ENCODE data around the gene DGKI. TPM values are rescaled to one million over a fixed set of nuclear protein-coding genes. Genes with fewer than 3 reads are reported as not detected.

The DGKI gene
- total and polyA plus RNA-seq, 2 of the 13 experiments (the other 11 are each of a cell fraction or from before 2014, with no cell fraction given): 0.09 to 0.17 TPM

DNA sequence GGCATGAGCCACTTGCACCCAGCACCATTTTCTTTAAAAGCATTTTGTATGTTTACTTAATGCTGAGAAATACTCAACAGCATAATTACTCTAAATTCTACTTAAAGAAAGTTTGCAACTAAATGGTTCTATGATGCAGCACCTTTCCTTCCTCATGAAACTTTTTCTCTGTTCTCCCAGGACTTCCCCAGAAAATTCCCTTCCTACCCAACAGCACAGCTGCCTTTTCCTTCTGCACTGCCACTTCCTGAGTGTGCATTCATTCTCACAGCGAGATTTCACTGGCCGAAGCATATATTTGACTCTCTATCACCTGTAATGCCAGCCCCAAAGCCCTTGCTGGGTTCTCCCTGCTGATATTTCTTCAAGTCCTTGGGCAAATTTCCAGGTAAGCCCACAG is 41.5 kb upstream of the DGKI start:
- no TSS peak for BruUV-seq (replicated peaks)
- no peak for FAIRE-seq

More for the DNA sequence above, 41.5 kb upstream of the DGKI start:
- Histone ChIP-seq H3K4me3 (replicated peaks in 1 of 3; ENCODE audit: insufficient read depth in 1 of 3, low read depth in 2 of 3, low read length in 3 of 3) (no peak overlapping the region), H2AFZ (ENCODE audit: low read length) (no peak overlapping the region), H3K27ac (ENCODE audit: extremely low read length, insufficient read depth, low read length) (no peak overlapping the region), H3K4me2 (ENCODE audit: low read depth, low read length) (no peak overlapping the region), H3K4me1 (ENCODE audit: insufficient read depth, low read length) (peaks cover 33% of the 10 kb centered on the region), H3K9ac (ENCODE audit: insufficient read depth, low read depth, low read length) (no peak overlapping the region), H3K36me3 (replicated peaks in 1 of 2; ENCODE audit: control insufficient read depth in 1 of 2, insufficient read depth in 2 of 2, low read length in 2 of 2) (peaks cover 27 to 75% of the 10 kb centered on the region in 2 experiments), H4K20me1 (ENCODE audit: insufficient read depth, low read length) (no peaks in the 10 kb centered on the region; the same call in 1 of the 2 replicates), H3K9me3 (ENCODE audit: low read length) (no peaks in the 10 kb centered on the region), H3K27me3 (ENCODE audit: control insufficient read depth in 1 of 2, insufficient read depth in 2 of 2, low read length in 2 of 2) (no peaks in the 10 kb centered on the region), H3K79me2 (ENCODE audit: insufficient read depth, low read length) (peaks cover 14% of the 10 kb centered on the region)
- intact Hi-C loops (cut with micrococcal nuclease; ENCODE audit: unreplicated experiment) (no loop called here), in situ Hi-C loops (cut with HindIII; ENCODE audit: extremely low pct_ligation_motif_present, low pct_unique_long_range_greater_than_20kb) (no loop called here)
- 98% methylated on average over 2 of the region's 2 CpGs for WGBS (ENCODE audit: low lambda C conversion rate)
- TF ChIP-seq, protein P1, sequence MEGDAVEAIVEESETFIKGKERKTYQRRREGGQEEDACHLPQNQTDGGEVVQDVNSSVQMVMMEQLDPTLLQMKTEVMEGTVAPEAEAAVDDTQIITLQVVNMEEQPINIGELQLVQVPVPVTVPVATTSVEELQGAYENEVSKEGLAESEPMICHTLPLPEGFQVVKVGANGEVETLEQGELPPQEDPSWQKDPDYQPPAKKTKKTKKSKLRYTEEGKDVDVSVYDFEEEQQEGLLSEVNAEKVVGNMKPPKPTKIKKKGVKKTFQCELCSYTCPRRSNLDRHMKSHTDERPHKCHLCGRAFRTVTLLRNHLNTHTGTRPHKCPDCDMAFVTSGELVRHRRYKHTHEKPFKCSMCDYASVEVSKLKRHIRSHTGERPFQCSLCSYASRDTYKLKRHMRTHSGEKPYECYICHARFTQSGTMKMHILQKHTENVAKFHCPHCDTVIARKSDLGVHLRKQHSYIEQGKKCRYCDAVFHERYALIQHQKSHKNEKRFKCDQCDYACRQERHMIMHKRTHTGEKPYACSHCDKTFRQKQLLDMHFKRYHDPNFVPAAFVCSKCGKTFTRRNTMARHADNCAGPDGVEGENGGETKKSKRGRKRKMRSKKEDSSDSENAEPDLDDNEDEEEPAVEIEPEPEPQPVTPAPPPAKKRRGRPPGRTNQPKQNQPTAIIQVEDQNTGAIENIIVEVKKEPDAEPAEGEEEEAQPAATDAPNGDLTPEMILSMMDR (CRISPR knock-in tag; IDR thresholded peaks at IDR 0.05): no peak
- no peak for TF ChIP-seq ZNF737 (CRISPR knock-in tag; IDR thresholded peaks at IDR 0.05; ENCODE audit: borderline replicate concordance)
- TF ChIP-seq, protein P2, sequence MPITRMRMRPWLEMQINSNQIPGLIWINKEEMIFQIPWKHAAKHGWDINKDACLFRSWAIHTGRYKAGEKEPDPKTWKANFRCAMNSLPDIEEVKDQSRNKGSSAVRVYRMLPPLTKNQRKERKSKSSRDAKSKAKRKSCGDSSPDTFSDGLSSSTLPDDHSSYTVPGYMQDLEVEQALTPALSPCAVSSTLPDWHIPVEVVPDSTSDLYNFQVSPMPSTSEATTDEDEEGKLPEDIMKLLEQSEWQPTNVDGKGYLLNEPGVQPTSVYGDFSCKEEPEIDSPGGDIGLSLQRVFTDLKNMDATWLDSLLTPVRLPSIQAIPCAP (CRISPR knock-in tag; IDR thresholded peaks at IDR 0.05; ENCODE audit: low read depth): no peak
- TF ChIP-seq SIN3A (IDR thresholded peaks at IDR 0.05; ENCODE audit: borderline replicate concordance, low read depth, low read length): no peak
- TF ChIP-seq PCBP2 (optimal IDR thresholded peaks at IDR 0.05; ENCODE audit: low read depth, low read length, poor library complexity, severe bottlenecking): no peak
- TF ChIP-seq ZNF501 (CRISPR knock-in tag; IDR thresholded peaks at IDR 0.05): no peak
- no peak for TF ChIP-seq MAFG (CRISPR knock-in tag; IDR thresholded peaks at IDR 0.05)
- no peak for TF ChIP-seq ELF4 (CRISPR knock-in tag; IDR thresholded peaks at IDR 0.05; ENCODE audit: borderline replicate concordance)
- TF ChIP-seq, protein P3, sequence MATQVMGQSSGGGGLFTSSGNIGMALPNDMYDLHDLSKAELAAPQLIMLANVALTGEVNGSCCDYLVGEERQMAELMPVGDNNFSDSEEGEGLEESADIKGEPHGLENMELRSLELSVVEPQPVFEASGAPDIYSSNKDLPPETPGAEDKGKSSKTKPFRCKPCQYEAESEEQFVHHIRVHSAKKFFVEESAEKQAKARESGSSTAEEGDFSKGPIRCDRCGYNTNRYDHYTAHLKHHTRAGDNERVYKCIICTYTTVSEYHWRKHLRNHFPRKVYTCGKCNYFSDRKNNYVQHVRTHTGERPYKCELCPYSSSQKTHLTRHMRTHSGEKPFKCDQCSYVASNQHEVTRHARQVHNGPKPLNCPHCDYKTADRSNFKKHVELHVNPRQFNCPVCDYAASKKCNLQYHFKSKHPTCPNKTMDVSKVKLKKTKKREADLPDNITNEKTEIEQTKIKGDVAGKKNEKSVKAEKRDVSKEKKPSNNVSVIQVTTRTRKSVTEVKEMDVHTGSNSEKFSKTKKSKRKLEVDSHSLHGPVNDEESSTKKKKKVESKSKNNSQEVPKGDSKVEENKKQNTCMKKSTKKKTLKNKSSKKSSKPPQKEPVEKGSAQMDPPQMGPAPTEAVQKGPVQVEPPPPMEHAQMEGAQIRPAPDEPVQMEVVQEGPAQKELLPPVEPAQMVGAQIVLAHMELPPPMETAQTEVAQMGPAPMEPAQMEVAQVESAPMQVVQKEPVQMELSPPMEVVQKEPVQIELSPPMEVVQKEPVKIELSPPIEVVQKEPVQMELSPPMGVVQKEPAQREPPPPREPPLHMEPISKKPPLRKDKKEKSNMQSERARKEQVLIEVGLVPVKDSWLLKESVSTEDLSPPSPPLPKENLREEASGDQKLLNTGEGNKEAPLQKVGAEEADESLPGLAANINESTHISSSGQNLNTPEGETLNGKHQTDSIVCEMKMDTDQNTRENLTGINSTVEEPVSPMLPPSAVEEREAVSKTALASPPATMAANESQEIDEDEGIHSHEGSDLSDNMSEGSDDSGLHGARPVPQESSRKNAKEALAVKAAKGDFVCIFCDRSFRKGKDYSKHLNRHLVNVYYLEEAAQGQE (IDR thresholded peaks at IDR 0.05; ENCODE audit: borderline replicate concordance in 1 of 2, low read depth in 1 of 2, low read length in 2 of 2): no peak
- DNase-seq (ENCODE audit: low spot score) (no peak), ATAC-seq (no peak)
- POLR2A ChIA-PET: no interaction called here
- CTCF ChIA-PET (ENCODE audit: low intra/inter-chr PET ratio, low total read pairs): no interaction called here
